Transverse colon (tissue), 4 donors: ENCODE results near the gene PHF10. TPM values are rescaled to one million over a fixed set of nuclear protein-coding genes. Genes with fewer than 3 reads are reported as not detected.
A peak's percentile ranks its signal among the peaks of the same experiment; 100 is the strongest.
"Not testable (repeated sequence)": the region's sequence is repeated elsewhere in the genome, so short reads cannot be mapped to it uniquely, and the experiment has no call there.

Experiments
- DNase-seq: peaks from one replicate; pipeline ENCODE4 v3.0.0-alpha.2; 2019
- H3K27ac ChIP-seq, 4 donors: fragments of 200-600 bp; sonication (generic); 2 replicates each; pipeline ENCODE4 v1.5.1; 2016 to 2018; ENCODE audit warnings: inconsistent platforms in 4 of 4
- H3K27me3 ChIP-seq: fragments of 200-600 bp; sonication (generic); 2 replicates; pipeline ENCODE4 v1.5.1; 2017; ENCODE audit warnings: inconsistent platforms
- H3K36me3 ChIP-seq, 4 donors: fragments of 200-600 bp; sonication (generic); 2 replicates each; pipeline ENCODE4 v1.5.1; 2017 to 2019; ENCODE audit warnings: inconsistent platforms in 4 of 4
- H3K4me1 ChIP-seq, 4 donors: fragments of 200-600 bp; sonication (generic); 2 replicates each; pipeline ENCODE4 v1.5.1; 2017 to 2020; ENCODE audit warnings: inconsistent platforms in 4 of 4
- H3K4me3 ChIP-seq, 4 donors: fragments of 200-600 bp; sonication (generic); 1 replicate in 1 of 4; 2 replicates in 3 of 4; pipeline versions ENCODE4 v1.5.1 to v1.6.1; 2017 to 2019; ENCODE audit warnings: inconsistent platforms in 4 of 4
- H3K9me3 ChIP-seq, 2 donors: fragments of 200-600 bp; sonication (generic); 2 replicates each; pipeline ENCODE4 v1.5.1; 2017 to 2019; ENCODE audit warnings: inconsistent platforms in 2 of 2
- EP300 ChIP-seq: sonication (generic); formaldehyde crosslinking; IDR thresholded peaks from one replicate; pipeline ENCODE4 v1.6.1; 2017; ENCODE audit warnings: antibody characterized with exemption, low read depth
- POLR2A ChIP-seq: fragments of 450-650 bp; IDR thresholded peaks from one replicate; pipeline ENCODE4 v1.6.1; 2016; ENCODE audit warnings: antibody characterized with exemption, mild to moderate bottlenecking, moderate library complexity
- POLR2AphosphoS5 ChIP-seq, 3 donors: sonication (generic); formaldehyde crosslinking; IDR thresholded peaks; one replicate each; pipeline ENCODE4 v1.6.1; 2016; ENCODE audit warnings: antibody characterized with exemption in 3 of 3
- WGBS, 2 donors: methylation state at CpG; one replicate each; pipeline ENCODE4 v1.1.5; 2018; ENCODE audit warnings: low coverage in 1 of 2; 5-methylcytosine and 5-hydroxymethylcytosine counted together
- in situ Hi-C, 4 donors: fragments of 200-750 bp; cut with MboI; loops; one replicate each; pipeline versions ENCODE4 v1.15.0 to v1.15.1; 2017; ENCODE audit warnings: low sequenced_read_pairs in 3 of 4, low pct_ligation_motif_present in 1 of 4, low pct_unique_long_range_greater_than_20kb in 1 of 4
- intact Hi-C: fragments of 100-400 bp; cut with DNase I; formaldehyde crosslinking; loops from one replicate; pipeline ENCODE4 v1.15.1; 2023; ENCODE audit warnings: low total_unique reads
- total RNA-seq, 4 donors: library from RNA; depleted of rRNA; stranded (reverse); fragments of >200 nt; gene quantifications; one replicate each; pipeline ENCODE4 v1.1.0, GENCODE V29; 2016
- TF ChIP-seq, protein P1 (sequence below), 5 experiments: fragments of 200-600 bp in 3 of 5; fragments of 450-650 bp in 2 of 5; sonication (generic) in 3 of 5; IDR thresholded peaks; 1 replicate in 2 of 5; 2 replicates in 3 of 5; pipeline ENCODE4 v1.5.1; 2016 to 2017; ENCODE audit warnings: antibody characterized with exemption in 5 of 5, inconsistent platforms in 3 of 5, mild to moderate bottlenecking in 2 of 5, moderate library complexity in 1 of 5

Gene PHF10
- 10 to 100 TPM; 21.3 to 49.9 (median 25.3) TPM for total RNA-seq

DNA sequence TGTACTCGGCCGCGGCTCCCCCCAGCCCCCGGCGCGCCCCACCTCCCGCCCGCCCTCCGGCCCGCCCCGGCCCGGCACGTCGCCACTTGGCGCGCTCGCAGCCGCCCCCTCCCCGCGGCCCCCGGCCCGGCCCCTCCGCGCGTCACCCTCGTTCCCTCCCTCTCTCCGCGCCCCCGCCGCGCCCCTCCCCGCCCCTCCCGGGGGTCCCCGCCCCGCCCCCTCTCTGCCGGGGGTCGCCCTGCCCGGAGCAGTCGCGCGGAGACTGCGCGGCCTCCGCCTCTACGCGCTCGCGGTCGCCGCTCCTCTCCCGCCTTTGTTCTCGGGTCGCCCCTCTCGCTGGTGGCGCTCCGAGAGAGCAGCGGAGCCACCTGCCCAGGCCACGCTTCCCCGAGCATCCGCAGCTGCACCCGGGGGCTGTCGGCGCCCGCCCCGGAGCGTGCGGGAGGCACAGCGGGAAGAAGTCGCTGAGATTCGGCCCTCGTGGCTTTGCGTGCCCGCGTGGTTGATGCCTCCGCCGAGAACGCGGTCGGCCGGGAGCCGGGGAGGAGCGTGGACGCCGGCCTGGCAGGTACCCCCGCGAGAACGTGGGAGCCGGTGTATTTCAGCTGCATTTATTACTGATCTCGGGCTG lies at the start of gene PHF10:
TSS of gene PHF10 (minus strand) at position 7 of the 631 bp plus-strand sequence. CDS start 569 bp downstream, outside the sequence.
- no peaks in the 10 kb centered on the region for H3K9me3 ChIP-seq
- H3K27me3 ChIP-seq = no peaks in the 10 kb centered on the region
- 0% methylated on average over 49 of the region's 89 CpGs; no CpG with 5 or more reads in 1 of the 2 donors for WGBS, 2 donors
- peaks cover 10 to 28% (median 14%) of the 10 kb centered on the region in 4 donors for H3K4me1 ChIP-seq
- peak within 1 kb of the TSS; percentile 93 to 97 (median 94) for H3K27ac ChIP-seq
- in situ Hi-C loops (no loop called here), intact Hi-C loops (no loop called here)
- no peaks in the 10 kb centered on the region for H3K36me3 ChIP-seq
- peak within 1 kb of the TSS; percentile 52 to 94 (median 88) for H3K4me3 ChIP-seq
- TF ChIP-seq, protein P1, sequence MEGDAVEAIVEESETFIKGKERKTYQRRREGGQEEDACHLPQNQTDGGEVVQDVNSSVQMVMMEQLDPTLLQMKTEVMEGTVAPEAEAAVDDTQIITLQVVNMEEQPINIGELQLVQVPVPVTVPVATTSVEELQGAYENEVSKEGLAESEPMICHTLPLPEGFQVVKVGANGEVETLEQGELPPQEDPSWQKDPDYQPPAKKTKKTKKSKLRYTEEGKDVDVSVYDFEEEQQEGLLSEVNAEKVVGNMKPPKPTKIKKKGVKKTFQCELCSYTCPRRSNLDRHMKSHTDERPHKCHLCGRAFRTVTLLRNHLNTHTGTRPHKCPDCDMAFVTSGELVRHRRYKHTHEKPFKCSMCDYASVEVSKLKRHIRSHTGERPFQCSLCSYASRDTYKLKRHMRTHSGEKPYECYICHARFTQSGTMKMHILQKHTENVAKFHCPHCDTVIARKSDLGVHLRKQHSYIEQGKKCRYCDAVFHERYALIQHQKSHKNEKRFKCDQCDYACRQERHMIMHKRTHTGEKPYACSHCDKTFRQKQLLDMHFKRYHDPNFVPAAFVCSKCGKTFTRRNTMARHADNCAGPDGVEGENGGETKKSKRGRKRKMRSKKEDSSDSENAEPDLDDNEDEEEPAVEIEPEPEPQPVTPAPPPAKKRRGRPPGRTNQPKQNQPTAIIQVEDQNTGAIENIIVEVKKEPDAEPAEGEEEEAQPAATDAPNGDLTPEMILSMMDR (IDR thresholded peaks at IDR 0.05) = no peak
- TF ChIP-seq POLR2A = no peak
- no peak for TF ChIP-seq POLR2AphosphoS5 (IDR thresholded peaks at IDR 0.05)
- TF ChIP-seq EP300 = no peak
- peak; percentile 59 for DNase-seq

DNA sequence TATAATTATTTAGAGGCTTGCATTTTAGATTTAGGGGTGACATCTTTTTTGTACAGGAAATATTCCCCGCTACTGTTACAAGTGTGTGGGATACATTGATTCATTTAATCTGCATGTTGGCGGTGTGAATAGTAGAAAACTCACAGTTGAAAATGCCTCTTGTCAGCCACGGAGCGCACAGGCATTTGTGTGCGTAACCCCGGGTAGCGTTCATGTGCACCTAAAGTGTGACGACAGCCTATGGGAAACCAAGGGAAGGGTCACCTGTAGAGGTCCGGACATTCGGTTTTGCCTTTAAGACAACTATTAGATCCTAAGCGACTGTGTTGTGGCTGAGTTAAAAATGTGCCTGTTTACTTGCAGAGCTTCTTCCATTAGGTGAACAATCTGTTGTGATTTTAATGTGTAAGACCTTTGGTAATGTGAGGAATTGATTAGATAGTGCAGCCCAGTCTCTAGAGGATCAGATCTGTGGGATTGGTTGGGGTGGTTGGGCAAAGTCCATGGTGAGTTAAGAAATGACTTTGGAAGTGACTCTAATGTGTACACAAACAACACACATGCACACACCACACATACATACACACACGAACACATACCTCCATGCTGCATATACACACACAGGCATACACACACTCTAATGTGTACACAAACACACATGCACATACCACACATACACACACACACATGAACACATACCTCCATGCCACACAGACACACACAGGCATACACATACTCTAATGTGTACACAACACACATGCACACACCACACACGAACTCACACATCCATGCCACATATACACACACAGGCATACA lies 42.8 kb upstream of the PHF10 start:
- Histone ChIP-seq H3K4me1 (no peaks in the 10 kb centered on the region), H3K27ac (no peak overlapping the region), H3K4me3 (no peak overlapping the region), H3K36me3 (peaks cover 0 to 28% (median 13%) of the 10 kb centered on the region in 4 donors), H3K9me3 (no peaks in the 10 kb centered on the region), H3K27me3 (no peaks in the 10 kb centered on the region)
- WGBS, 2 donors = 93 to 95% methylated on average over 3 to 13 of the region's 13 CpGs
- in situ Hi-C loops (no loop called here), intact Hi-C loops (no loop called here)
- TF ChIP-seq POLR2A (no peak), POLR2AphosphoS5 (IDR thresholded peaks at IDR 0.05) (no peak), EP300 (no peak)
- TF ChIP-seq, protein P1 (IDR thresholded peaks at IDR 0.05) = no peak
- DNase-seq = no peak

DNA sequence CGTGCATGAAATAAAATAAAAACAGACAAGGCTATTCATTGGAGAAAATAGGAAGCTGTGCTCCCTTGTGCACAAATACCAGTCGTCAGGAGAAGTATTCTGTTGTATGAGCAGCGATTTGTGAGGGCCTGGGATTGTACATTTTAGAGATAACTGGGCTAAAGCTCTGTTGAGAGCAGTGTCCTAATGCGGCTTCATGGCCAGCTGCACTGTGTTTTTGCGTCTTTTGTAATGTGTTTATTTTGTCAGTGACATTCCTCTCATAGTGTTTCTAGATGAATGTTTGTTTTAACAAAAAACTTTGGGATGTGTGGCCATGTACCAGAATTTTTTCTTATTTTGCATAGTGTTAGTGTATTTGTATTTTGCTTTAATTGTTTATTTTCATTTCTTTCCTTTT lies 41.9 kb upstream of the PHF10 start:
- H3K9me3 ChIP-seq = no peaks in the 10 kb centered on the region
- no peaks in the 10 kb centered on the region for H3K27me3 ChIP-seq
- WGBS, 2 donors = 75 to 91% methylated on average over 5 of the region's 5 CpGs
- no peak for DNase-seq
- intact Hi-C loops (no loop called here), in situ Hi-C loops (no loop called here)
- no peak overlapping the region for H3K4me3 ChIP-seq
- no peak for TF ChIP-seq POLR2A
- TF ChIP-seq, protein P1 (IDR thresholded peaks at IDR 0.05) = no peak
- TF ChIP-seq EP300 = no peak
- TF ChIP-seq POLR2AphosphoS5 (IDR thresholded peaks at IDR 0.05) = peak in 1 of 3 donors; percentile 26
- H3K4me1 ChIP-seq = no peaks in the 10 kb centered on the region
- H3K27ac ChIP-seq = no peak overlapping the region
- H3K36me3 ChIP-seq = peaks cover 0 to 33% (median 11%) of the 10 kb centered on the region in 4 donors

DNA sequence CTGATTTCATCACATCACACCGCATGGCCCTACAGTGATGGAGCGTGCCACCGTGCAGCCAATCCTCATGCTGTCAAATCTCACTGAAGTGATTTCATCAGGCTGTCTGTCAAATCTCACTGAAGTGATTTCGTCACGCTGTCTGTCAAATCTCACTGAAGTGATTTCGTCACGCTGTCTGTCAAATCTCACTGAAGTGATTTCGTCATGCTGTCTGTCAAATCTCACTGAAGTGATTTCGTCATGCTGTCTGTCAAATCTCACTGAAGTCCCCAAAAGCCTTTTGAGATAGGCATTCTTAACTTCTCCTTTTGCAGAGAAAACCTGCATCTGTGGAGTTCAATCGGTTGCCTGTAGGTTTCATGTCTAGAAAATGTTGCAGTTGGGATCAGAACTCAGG lies 41.5 kb upstream of the PHF10 start:
- intact Hi-C loops, H3K4me1 ChIP-seq, H3K9me3 ChIP-seq, DNase-seq, H3K27ac ChIP-seq, H3K4me3 ChIP-seq, in situ Hi-C loops, H3K27me3 ChIP-seq: not testable (repeated sequence)
- peaks cover 0 to 37% (median 10%) of the 10 kb centered on the region in 4 donors for H3K36me3 ChIP-seq
- WGBS, 2 donors = 86 to 91% methylated on average over 5 to 10 of the region's 10 CpGs
